Thyroid gland (tissue), 4 donors: ENCODE results near the gene AIFM1.

ENCODE experiments used
- CTCF ChIP-seq, 6 experiments: fragments of 200-600 bp in 3 of 6; fragments of 450-650 bp in 3 of 6; sonication (generic) in 3 of 6; IDR thresholded peaks; one replicate each; pipeline ENCODE4 v1.5.1; 2016 to 2019; ENCODE audit warnings: antibody characterized with exemption in 6 of 6, mild to moderate bottlenecking in 2 of 6, inconsistent platforms in 1 of 6, moderate library complexity in 1 of 6
- POLR2A ChIP-seq, 2 donors: fragments of 450-650 bp; IDR thresholded peaks; one replicate each; pipeline ENCODE4 v1.6.1; 2017; ENCODE audit warnings: antibody characterized with exemption in 2 of 2, mild to moderate bottlenecking in 2 of 2, moderate library complexity in 1 of 2

- TF ChIP-seq CTCF (IDR thresholded peaks at IDR 0.05) = no peak
- TF ChIP-seq POLR2A (IDR thresholded peaks at IDR 0.05) = no peak
Measured at GRCh38 chrX:130179170-130179569, 13.5 kb upstream of the AIFM1 start.
